NCI-H82 treated with DMSO at 0.1 percent for 48 hours (cell line): ENCODE data around the gene SHLD2.
"Not testable (repeated sequence)": the region's sequence is repeated elsewhere in the genome, so short reads cannot be mapped to it uniquely, and the experiment has no call there.

ENCODE experiments used
- DNase-seq: peaks from one replicate; lab custom pipeline; 2025; ENCODE audit not compliant: unreplicated experiment; lab: John Stamatoyannopoulos, UW

SHLD2 gene

DNA sequence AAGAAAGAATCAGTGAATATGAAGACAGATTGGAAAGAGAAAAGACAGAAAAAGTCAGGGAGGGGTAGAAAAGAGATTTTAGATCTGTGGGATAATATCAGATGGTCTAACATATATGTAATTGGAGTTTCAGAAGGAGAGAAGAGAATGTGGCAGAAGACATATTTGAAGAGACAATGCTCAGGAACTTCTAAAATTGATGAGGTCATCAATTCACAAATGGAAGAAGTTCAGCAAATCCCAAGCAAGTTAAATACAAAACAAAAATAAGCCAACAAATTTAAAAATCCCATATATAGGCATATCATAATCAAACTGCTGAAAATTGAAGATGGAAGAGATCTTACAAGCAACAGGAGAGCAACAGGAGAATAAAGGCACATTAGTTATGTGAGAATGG is 42.5 kb downstream of the SHLD2 start:
- DNase-seq = not testable (repeated sequence)

GRCh38 chr10:87142230-87143108 is 47.5 kb downstream of the SHLD2 start:
- not testable (repeated sequence) for DNase-seq

GRCh38 chr10:87143109-87143418 is 48.1 kb downstream of the SHLD2 start:
- not testable (repeated sequence) for DNase-seq

- DNase-seq = not testable (repeated sequence)
These were observed 50.6 kb downstream of the SHLD2 start for GRCh38 chr10:87145598-87145997.

DNA sequence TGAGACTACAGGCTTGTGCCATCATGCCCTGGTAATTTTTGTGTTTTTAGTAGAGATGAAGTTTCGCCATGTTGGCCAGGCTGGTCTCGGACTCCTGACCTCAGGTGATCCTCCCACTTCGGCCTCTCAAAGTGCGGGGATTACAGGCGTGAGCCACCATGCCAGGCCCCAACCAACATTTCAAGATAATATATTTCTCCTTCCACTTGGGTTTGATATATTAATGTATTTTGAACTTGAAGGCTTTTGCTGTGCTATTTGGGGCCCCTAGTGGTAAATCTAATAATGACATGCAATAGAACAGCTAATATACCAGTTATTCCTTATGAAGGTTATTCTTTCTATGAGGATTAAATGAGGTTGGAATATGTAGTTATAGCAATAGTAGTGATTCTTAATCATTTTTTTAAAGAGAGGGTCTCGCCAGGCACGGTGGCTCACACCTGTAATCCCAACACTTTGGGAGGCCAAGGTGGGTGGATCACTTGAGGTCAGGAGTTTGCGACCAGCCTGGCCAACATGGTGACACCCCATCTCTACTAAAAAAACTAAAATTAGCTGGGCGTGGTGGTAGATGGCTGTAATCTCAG is 54.1 kb downstream of the SHLD2 start:
- DNase-seq = not testable (repeated sequence)

DNA sequence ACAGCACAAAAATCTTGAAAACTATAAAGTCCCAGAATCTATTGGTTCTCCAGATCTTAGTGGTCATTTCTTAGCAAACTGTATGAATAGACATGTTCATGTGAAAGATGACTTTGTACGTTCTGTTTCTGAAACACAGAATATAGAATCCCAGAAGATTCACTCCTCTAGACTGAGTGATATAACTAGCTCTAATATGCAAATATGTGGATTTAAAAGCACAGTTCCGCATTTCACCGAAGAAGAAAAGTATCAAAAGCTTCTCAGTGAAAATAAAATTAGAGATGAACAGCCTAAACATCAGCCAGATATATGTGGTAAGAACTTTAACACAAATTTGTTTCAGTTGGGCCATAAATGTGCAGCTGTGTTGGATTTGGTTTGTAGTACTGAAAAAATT is 56.5 kb downstream of the SHLD2 start:
- DNase-seq = not testable (repeated sequence)

DNA sequence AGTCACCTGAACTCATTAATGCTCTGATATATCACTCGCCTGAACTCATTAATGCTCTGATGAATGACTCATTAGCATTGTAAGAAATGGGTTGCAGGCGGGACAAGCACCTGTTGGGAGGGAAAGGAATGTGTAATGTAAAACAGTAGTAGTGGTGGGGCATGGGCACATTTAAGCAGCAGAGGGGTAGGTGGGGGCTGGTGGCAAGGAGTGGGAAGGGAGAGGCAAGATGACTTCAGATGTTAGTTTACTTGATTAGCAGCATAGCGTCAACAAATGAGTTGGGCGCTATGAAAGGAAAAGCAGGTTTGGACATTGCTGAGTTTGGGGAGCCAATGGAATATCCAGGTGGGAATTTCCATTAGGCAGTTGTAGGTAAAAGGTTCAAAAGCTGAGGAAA is 61.8 kb downstream of the SHLD2 start:
- not testable (repeated sequence) for DNase-seq

DNA sequence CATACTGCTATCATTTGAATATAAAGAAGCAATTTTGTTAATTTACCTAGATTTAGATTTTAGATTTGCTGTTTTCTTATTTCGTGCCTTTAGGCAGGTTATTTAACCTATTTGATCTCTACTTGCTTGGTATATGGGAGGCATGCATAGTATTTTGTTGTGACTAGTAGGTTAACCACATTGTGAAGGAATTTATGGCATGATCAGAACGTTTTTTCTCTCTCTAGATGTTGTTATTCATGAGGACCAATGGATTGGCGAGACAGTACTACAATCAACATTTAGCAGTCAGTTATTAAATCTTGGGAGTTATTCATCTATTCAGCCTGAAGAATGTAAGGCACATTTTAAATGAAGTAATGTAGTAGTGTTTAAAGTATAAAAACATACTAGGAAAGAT is 62.8 kb downstream of the SHLD2 start:
- DNase-seq = not testable (repeated sequence)

DNA sequence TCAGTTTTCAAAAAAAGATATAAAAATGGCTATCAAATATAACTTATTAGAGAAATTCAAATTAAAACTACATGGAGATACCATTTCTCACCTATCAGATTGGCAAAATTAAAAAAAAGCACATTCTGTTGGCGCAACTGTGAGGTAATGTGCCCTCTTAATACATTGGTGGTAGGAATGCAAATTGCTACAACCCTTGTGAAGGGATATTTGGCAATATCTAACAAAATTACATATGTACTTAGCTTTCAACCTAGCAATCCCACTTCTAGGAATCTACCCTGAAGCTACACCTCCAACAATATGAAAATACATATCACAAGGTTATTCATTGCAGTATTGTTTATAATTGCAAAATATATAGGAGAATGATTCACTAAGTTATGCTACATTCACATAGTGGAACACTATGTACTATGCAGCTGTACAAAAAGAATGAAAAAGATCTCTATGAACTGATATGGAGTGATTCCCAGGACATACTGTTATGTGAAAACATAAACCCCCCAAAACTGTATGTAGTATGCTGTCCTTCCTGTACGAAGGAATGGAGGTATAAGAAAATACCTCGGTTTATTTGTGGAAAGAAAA is 67.8 kb downstream of the SHLD2 start:
- DNase-seq = not testable (repeated sequence)

DNA sequence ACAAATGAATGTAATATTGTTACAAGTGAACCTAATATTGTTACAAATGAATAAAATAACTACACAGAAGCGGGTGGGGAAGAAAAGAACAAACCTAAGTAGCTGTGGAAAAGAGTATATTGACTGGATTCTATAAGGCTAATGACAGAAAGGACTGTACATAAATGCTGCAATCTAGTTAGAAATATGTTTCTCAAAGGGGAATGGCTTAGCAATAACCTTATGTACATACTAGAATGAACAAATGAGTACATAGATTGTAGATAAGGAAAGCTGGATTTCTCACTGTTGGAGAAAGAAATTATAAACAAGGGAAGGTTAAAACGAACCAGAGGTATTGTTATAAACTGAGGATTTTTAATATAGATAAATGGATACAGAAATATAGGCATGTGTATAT is 68.4 kb downstream of the SHLD2 start:
- not testable (repeated sequence) for DNase-seq

GRCh38 chr10:87169857-87170256 is 74.9 kb downstream of the SHLD2 start:
- DNase-seq = not testable (repeated sequence)

GRCh38 chr10:87170705-87171104 is 75.7 kb downstream of the SHLD2 start:
- not testable (repeated sequence) for DNase-seq

DNA sequence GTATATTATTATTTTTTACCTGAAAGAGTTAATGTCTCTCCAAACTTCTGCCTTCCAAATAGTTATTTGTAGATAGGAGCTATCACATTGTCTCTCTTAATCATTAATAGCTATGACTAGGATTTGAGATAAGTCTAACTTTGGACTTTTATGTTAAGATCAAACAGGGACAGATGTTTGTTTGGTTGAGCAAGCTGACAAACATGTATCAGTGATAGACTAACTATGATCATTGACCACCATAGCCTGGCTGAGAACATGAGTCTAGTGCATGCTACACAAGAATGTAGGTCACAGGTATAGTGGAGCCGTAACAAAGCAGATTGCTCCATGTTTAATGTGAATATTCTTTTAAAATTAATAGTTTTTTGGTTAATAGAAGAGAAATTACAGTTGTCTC is 76.7 kb downstream of the SHLD2 start:
- DNase-seq = not testable (repeated sequence)

GRCh38 chr10:87172178-87172577 is 77.2 kb downstream of the SHLD2 start:
- not testable (repeated sequence) for DNase-seq

DNA sequence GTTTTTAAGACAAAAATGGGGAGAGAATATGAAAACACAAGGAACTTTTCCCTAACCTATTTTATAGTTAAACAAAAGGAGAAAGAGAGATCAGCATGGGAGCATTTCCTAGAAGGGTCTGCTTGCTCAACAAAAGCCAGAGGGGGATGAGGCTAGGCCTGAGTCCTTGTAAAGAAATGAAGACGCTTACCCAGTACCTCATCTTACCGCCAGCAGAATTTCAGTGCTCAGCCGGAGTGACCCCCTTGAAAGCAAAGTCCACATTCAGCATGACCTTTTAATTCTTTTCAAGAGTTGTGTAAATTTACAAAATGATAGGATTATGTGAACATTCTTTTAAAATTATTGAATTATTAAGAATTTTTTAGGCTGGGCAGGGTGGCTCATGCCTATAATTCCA is 82.6 kb downstream of the SHLD2 start:
- not testable (repeated sequence) for DNase-seq

DNA sequence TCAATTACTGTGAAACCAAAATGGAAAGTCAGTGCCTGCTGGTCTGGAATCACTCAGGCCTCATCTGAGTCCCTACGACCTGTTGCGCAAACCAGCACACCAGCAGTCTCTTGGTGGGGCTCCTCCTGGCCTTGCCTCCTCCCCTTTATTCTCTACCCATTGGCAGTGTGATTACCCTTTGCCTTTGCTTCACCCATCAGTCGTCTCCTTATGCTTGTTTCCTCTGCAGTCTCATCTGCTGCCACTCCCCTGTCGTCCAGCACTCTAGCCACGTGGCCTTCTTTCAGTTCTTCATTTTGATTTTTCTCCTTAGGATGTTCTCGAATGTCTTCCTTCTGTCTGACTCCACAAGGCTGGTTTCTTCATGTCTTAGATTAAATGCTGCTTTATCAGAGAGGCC is 89.4 kb downstream of the SHLD2 start:
- not testable (repeated sequence) for DNase-seq

DNA sequence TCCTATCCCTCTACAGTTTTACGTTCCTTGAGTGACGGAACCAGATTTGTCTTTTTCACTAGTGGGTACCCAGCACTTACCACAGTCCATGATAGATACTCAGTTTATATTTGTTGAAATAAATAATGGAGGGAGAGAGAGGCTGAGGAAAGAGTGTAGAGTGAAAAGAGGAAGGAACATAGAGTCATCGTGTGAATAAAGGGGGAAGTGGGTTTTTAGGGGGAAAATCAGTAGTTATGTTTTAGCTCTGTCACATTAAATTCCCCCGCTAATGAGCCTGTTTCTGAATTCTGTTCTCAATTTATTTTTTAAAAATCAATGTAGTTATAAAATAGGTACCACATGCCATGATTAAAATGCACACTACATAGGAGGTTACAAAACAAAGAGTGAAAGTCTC is 91.0 kb downstream of the SHLD2 start:
- not testable (repeated sequence) for DNase-seq

- DNase-seq = not testable (repeated sequence)
These were observed 92.6 kb downstream of the SHLD2 start for GRCh38 chr10:87187573-87187972.

- peak; percentile 81 for DNase-seq
These were observed 96.8 kb downstream of the SHLD2 start for GRCh38 chr10:87191841-87192240.

DNA sequence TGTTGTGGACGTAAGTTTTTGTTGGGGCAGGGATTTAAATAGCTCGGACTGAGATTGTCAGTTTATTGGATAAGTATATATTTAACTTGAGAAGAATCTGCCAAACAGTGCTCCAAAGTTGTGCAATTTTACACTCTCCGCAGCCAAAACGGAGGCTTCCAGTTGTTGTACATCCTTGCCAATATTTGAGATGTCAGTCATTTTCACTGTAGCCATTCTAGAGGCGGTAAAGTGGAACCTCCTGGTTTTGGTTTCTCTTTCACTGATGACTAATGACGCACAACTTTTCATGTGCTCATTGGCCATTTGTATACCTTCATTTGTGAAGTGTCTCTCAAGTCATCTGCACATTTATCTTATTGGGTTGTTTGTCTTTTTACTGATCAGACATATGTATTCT is 105.9 kb downstream of the SHLD2 start:
- DNase-seq = not testable (repeated sequence)

GRCh38 chr10:87204801-87205200 is 109.8 kb downstream of the SHLD2 start:
- DNase-seq = not testable (repeated sequence)

- not testable (repeated sequence) for DNase-seq
These were observed 111.9 kb downstream of the SHLD2 start for GRCh38 chr10:87206922-87207321.
